Measurements from ENCODE around the gene RASGRP3.
A peak's percentile ranks its signal among the peaks of the same experiment; 100 is the strongest.

Gene RASGRP3

DNA sequence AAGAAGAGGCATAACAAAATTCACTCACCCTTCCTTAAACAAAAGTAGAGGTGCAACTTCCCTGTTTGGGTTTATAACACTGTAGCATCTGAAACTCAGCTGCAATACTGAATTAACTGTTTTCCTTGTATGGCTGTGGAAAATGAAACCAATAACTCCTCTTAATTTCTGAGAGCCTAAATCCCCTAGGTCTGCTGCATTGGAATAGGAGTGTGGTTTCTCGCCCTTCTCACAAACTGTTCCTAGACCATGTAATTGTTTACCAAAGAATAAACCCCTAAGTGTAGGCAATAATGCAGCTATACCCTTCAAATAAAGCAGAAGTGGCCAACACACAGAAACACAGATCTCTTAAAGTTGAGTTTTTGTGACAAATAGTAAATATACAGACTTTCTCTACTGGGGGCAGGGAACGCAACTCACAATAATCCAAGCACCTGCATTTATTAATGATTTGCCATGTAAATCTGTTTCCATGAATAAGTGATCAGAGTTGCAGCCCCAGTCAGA is 52.0 kb downstream of the RASGRP3 start:
- DNase-seq: no peak

DNA sequence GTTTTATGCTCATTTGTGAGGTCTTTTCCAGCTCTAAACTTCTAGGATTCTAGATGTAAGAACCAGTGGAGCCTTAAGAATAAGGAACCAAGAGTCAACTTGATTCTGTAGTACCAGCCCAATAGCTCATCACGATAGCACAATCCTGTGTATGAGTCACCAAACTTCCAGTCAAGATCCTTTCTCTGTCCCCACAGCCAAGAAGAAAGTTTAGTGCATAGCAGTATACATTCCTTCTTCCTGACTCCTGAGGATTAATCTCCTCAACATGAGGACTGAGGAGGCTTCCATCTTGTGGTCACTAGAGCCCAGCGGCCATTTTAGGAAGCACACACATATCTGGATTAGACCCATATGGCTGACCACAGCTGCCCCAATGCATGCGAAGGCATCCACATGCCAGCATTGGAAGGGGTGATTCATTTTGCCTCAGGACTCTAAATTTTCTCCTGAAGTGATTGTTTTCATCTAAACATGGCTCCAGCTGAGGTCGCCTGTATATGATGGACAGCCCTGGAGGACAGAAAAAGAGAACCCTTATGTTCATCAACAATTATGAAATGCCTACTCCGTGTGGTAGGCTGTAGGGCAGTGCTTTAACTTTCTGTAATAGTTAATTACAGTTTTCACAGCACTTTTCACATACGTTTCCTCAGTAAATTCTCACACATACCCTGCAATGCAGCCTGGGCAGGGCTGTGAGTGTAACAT is 53.5 kb downstream of the RASGRP3 start:
- no peak for DNase-seq

DNA sequence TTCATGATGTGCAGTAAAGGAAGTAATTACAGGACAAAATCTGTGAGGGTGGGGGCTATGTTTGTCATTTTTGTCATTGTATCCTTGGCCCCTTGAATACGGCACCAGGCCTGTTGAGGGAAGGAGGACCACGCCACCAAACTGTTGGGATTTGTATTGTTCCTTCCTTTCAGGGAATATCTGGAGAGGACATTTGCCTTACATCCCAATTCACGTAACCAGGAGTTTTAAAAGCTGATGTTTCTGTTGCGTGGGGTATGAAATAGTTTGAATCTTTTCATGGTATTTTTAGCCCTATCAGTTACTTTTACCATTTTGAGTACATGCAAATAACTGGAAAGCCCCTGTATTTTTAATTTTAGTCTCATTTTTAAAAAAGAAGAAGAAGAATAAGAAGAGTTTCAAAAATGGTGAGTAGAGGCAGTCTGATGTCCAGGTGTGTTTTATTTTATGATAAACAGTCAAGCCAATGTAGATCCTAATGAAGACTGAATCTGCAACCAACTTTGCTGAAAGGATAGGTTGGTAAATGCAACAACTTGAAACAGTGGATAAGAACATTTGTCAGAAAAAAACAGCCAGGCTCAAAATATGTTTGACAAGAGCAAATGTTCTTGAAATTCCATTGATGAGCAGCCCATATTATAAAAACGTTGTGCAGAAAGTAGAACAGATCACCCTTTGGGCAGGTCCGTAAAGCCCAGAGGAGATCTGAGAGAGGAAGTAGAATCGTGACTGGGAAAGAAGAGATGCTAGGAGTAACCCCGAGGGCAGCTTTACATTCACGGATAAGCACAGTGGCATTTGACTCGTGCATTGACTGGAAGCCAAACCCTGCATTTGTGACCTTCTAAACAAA is 54.5 kb downstream of the RASGRP3 start:
- no peak for DNase-seq

DNA sequence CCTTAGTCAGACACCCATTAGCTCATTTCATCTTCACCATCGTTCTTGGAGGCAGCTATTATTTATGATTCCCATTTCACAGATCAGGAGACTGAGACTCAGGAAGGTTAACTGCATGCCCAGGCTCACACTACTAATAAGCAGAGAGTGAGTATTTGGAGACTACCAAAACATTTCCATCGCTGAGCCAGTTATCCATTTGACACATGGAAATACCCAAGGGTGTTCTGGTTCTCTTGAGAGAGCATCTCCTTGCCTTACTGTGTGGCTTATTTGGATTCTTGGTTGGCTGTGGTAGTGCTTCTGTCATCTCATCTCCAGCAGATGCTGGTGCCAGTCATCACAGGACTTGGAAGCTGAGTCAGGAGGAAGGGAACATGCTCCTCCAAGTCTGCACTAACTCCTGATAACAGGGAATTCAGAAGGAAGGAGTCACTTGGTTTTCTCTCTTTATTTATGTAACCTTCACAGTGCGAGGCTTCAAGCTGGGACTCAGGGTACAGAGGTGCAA is 55.2 kb downstream of the RASGRP3 start:
- no peak for DNase-seq

GRCh38 chr2:33532146-33532545 is 55.7 kb downstream of the RASGRP3 start:
- no peak for DNase-seq

DNA sequence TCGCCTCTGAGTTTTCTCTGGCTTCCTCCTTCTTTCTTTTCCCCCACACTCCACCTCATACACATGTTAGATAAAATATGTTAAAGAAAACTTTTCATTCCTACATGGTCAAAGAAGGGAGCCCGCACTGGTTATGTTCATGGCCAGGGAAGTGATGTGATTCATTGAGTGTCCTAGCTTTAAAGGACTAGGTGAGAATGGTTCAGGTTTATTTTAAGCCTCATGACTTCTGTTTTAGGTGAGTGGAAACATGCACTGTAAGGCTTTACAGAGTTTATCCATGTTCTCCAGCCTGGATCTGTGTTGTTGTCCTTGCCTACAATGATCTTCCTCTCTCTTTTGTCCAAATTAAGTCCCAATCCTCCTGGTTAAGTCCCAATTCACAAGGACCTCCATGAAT is 56.5 kb downstream of the RASGRP3 start:
- DNase-seq: no peak

- peak; percentile 79 for DNase-seq
Observed at GRCh38 chr2:33535421-33535820, 59.0 kb downstream of the RASGRP3 start.

GRCh38 chr2:33541243-33541642 is 64.8 kb downstream of the RASGRP3 start:
- DNase-seq: no peak

DNA sequence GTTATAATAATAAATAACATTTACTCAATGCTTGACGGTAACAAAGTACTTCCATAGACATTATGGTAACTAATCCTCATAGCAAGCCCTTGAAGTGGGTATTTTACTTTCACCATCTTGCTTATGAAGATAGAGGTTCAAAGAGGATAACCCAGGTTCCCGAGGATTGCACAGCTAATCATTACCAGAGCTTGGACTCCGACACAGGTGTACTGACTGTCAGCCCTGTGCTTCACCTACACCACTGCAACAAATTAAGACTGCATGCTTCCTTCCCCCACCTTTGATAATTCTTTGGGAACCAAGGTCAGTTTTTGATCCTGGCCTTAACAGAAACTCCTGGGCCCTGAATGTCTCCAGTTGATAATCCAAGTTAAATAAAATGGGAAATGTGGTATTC is 73.8 kb downstream of the RASGRP3 start:
- DNase-seq: no peak

- no peak for DNase-seq
Observed at GRCh38 chr2:33552758-33553461, 76.5 kb downstream of the RASGRP3 start.

- DNase-seq: no peak
Observed at GRCh38 chr2:33555681-33556080, 79.2 kb downstream of the RASGRP3 start.

DNA sequence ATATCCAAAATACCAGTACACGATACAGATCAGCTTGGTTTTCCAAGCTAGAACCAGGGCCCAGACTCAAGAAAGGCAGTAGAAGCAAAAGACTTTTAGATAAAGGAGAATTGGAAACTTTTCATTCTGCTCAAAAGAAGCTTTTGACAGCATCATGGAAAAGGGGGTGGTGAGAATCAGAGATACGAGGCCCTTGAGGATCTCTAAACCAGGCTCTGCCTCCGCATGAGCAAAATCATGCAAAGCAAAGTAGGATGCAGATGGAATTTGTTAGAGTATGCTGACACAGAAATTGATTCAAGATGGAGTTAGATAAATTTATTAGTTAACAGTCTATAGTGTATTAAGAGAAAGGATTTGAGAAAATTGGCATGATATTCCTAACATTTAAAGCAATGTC is 82.9 kb downstream of the RASGRP3 start:
- no peak for DNase-seq

- no peak for DNase-seq
Observed at GRCh38 chr2:33560017-33560416, 83.6 kb downstream of the RASGRP3 start.

GRCh38 chr2:33561872-33562271 is 85.4 kb downstream of the RASGRP3 start:
- no peak for DNase-seq

- DNase-seq: no peak
Observed at GRCh38 chr2:33570681-33571080, 94.2 kb downstream of the RASGRP3 start.

- no peak for DNase-seq
Observed at GRCh38 chr2:33573657-33574056, 97.2 kb downstream of the RASGRP3 start.

GRCh38 chr2:33577084-33577483 is 100.6 kb downstream of the RASGRP3 start:
- DNase-seq: no peak

DNA sequence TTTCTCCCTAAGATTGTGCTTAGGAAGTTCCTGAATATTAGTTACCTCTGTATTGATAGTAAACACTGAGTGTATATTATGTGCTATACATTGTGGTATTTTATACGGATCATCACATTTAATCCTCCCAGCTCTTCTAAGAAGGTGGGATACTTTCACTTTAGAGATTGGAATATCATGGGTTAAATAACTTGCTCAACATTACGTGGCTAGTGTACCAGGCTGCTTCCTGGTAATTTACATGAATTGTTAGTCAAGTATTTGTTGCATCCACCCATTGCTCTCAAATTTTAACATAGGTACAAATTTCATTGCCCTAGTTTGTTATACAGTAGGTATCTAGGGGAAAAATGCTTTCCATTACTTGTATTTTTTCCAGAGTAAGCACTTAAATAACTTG is 101.2 kb downstream of the RASGRP3 start:
- no peak for DNase-seq

- no peak for DNase-seq
Observed at GRCh38 chr2:33579227-33579626, 102.8 kb downstream of the RASGRP3 start.

- no peak for DNase-seq
Observed at GRCh38 chr2:33581872-33582271, 105.4 kb downstream of the RASGRP3 start.

DNA sequence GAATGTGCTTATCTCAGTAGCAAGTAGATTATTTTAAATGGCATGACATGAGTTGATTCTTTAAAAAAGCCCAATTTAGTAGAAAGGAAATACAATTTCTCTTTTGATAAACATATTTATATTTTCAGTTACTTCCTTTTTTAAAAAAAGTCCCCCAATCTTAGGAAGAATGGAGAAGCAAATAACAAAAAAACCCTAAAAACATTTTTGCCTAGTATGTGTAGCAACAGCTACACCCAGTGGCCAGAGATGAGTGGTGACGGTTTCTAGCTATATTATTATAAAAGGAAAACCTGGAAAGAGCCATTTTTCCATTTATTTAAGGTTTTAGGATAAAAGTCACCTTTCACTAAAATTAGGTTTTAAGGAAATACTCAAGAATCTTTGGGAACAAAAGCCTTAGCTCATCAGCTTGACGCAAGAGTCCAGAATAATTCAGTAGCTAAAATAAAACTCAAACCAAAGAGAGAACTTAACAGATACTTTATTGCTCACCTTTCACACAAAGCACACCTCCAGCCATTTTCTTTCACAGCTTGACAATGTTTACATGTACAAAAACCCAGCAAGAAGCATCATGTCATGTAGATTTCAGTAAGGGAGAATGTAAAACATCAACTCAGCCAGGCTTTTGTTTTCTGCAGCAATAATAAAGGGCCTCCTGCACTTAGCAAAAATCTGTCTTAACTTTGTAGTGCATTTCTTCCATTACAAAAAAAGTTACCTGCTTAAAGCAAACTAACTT is 106.9 kb downstream of the RASGRP3 start:
- no peak for DNase-seq

GRCh38 chr2:33586766-33587165 is 110.3 kb downstream of the RASGRP3 start:
- no peak for DNase-seq

DNA sequence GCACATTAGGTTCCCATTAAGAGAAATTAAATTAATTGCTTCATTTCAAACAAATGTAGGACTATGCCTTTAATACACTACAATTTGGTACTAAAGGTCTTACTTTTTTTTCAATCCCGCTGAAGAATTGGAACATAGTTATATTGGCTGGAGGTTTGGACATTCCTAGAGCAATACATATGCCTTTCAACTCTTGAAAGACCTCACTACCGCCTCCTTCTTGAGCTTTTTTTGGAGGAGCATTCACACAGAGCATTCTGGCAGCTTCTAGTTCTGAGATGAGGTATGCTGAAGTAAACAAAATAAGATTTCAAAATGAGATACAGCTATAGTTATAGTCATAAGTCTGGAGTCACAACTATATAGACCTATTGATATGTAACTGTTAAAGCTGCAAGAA is 111.8 kb downstream of the RASGRP3 start:
- DNase-seq: no peak

Data from NCI-H524 treated with DMSO at 0.1 percent for 48 hours (cell line).